T-helper 1 cell treated with Interleukin-12 subunit alpha and Interleukin-12 subunit beta and Interleukin-4 antibody, amounts not matched to agents 30 ng/mL and 1 ng/mL, for 36 hours (primary cell): ENCODE data around the gene NRIP3. TPM values are rescaled to one million over a fixed set of nuclear protein-coding genes. Genes with fewer than 3 reads are reported as not detected.
"Not testable (repeated sequence)": the region's sequence is repeated elsewhere in the genome, so short reads cannot be mapped to it uniquely, and the experiment has no call there.

Experiments used
- intact Hi-C: fragments of 100-400 bp; cut with micrococcal nuclease; formaldehyde crosslinking; loops from one replicate; pipeline ENCODE4 v1.15.1; 2024
- total RNA-seq: library from RNA; stranded (reverse); gene quantifications from 2 replicates; pipeline ENCODE4 v1.2.3, GENCODE V29; 2022

The NRIP3 gene
- total RNA-seq, 1 donor from 2014 or later, result 4.7 TPM

DNA sequence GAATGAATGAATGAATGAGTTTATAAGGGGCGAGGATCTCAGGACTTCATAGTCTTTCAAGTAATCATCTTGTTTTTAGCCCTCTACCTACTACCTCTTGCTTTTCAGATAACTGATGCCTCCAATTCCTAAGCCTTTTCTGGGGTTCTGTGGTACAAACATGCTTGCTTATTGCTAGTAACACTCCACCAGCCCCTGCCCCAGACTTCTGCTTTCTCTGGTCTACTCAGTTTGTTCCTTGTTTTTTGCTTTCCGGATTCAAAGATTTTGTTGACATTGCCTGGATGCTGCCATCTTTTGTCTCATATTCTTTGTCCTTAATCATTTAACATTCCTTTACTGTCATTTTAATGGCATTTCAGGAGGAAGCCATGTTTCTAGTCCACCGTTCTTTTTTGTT lies 30.7 kb downstream of the NRIP3 start:
- intact Hi-C loops, result no loop called here

DNA sequence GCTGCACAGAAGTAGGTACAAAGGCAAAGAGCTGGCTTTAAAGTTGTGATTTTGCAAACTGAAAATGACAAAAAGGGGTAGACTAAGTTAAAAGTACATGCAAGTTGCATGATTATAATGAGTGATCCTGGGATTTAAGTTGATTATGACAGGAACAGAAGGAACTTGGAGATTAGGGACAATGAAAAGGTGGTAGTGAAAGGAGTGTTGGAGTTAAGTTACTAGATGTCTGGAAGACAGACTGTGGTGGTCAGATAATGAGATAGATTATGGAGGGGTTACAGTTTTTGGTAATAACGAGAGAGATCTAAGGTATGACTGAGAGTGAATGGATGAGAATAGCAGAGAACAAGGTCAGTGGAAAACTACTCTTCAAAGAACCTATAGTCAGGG lies 31.9 kb downstream of the NRIP3 start:
- intact Hi-C loops, result no loop called here

DNA sequence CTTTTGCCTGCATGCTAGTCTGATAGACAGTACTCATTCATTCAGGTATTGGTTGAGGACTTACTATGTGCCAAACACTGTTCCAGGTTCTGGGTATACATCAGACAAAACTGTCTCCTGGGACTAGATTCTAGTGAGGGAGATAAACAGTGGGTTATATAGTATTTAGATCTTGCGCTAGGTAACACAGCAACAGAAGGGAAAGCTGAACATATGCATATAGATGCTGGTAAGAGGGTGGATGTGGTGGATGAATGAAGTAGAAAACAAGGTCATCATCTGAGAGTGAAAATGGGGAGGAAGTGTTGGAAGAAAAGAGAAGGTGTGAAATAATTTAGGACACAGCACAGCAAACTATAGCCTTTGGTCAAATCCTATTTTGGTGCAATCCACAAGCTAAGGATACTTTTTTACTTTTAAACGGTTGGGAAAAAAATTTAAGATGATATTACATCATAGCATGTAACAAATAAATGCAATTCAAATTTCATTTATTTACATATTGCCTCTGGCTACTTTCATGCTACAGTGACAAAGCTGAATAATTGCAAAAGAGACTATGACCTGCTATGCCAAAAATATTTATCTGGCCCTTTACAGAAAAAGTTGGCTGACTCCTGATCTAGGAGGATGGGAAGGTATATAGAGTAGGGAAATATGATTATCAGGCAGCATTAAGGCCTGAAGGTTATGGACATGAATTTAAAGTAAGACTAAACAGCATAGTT lies 32.4 kb downstream of the NRIP3 start:
- intact Hi-C loops, result no loop called here

DNA sequence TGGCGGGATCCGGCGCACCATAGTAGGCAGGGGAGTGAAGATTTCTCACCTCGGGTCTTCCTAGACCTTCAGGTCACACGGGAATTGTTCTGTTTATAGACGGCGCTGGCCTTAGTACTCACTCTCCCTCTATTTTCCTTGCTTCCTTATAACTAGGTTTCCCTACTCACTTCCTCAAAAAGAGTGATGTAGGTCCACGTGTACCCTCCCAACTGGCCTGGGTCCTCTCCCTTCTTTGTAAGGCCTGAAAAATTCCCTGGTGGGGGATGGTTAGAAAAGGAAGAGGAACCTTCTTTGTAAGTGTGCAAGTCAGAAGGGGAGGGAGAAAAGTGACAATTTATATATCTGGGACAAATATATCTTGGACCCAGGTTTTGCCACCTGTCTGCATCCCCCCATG lies 36.6 kb downstream of the NRIP3 start:
- intact Hi-C loops, result loop anchor here (2.0 to 10.0 kb wide), 2 partner anchors 1488 to 1574 kb away; partner anchors contain the start of genes AMPD3 and RNF141

DNA sequence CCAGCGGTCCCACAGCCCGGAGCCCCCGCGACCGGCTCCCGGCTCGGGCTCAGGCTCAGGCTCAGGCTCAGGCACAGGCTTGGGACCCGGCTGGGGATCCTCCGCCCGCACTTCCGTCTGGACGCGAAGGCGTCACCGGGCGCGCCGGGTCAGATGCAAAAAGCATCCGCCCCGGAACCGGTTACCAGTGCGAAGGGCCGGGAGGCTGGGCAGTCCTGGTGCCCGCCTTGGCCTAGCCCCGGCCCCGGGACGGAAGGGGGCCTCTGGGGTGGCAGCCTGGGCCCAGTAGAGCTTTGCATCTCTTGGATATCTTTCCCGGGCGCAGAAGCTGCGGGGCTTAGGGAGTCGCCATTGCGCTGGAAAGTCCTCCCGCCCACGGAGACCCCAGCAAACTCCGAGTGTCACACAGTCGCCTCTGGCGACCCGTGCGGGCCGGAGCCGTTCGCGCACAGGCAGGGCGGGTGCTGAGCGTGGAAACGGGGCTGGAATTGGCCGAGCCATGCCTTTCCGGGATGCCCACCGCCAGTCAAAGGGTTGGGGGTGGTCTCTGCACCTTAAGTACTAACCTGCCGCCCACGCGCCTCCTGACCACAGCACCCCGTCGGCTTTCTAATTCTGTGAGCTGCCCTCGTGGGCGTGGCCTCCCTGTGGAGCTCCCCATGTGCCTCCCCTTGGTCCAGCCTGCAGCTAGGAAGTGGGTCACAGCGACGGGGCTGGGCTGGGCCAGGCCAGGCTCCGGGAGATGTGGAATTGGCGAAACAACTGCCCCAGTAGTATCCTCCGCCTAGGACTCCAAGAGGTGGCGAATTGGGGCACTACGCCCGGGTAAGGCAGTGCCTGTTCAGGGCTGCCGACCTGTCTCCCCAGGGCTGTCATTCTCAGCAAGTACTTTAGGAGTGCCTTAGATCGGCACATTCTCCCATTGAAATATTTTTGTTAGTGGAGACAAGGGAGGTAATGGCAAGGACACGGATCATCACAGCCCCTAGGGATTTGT lies 39.2 kb downstream of the NRIP3 start, which contains the start of gene TMEM9B:
Gene TMEM9B (minus strand): TSS at position 119 of the 997 bp plus-strand sequence. CDS start 129 bp downstream, outside the sequence.
- intact Hi-C loops, result loop anchor here (1.0 to 10.0 kb wide), 15 partner anchors 37 to 1490 kb away; partner anchors contain the start of genes ADM, AKIP1, AMPD3 and EIF3F

DNA sequence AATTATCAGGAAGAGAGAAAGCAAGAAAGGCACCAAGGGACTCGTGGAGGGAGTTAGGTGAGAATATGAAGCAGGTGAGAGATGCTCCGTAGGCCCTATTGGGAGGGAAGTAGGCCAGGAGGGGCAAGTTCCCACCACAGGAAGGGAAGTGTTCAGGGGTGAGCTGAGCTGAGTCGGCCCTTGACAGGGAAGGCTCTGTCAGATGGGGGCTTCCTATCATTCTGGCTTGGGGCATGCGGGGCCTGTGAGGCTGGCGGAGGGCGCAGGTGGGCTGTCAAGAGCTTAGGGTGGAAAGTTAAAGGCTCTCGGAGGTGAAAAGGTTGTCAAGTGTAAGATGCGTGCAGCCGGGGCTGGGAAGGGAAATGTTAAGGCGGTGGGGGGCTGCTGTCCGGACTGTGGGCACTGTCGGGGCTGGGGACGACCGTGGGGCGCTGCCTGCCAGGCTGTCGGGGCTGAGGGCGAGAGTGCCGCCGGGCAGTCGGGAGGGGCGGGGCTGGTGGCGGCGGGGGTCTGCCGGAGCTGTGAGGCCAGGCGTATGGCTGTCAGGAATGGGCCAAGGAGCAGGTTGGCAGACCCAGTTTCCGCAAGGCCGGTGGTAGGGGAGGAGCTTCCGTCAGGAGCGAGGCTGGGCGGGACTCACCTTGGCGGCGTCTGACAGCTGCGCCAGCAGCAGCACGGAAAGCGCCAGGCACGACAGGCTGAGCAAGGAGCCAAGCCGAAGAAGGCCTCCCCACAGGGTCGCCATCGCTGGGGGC lies 40.1 kb downstream of the NRIP3 start:
- intact Hi-C loops, result loop anchor here (1.0 to 10.0 kb wide), 15 partner anchors 38 to 1491 kb away; partner anchors contain the start of genes ADM, AKIP1, AMPD3 and EIF3F

DNA sequence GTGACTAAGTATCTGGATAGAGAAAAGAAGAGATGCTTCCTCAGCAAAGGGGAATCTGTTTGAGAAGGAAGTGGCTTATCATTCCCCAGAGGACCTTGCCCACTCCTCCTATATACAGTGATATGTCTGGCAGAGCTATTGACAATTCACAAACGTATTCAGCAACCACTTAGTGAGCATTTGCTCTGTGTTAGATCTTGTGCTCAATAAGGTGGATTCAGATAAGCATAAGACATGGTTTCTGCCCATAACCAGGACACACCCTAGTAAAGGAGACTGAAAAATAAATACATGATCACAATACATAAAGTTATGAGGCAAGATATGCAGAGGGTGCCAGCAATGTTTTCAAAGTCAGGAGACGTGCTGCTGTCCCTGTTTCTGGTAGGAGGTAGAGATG lies 41.0 kb downstream of the NRIP3 start:
- intact Hi-C loops, result loop anchor here (5.0 to 10.0 kb wide), 2 partner anchors 1344 to 1492 kb away; partner anchors contain the start of genes ADM and AMPD3

DNA sequence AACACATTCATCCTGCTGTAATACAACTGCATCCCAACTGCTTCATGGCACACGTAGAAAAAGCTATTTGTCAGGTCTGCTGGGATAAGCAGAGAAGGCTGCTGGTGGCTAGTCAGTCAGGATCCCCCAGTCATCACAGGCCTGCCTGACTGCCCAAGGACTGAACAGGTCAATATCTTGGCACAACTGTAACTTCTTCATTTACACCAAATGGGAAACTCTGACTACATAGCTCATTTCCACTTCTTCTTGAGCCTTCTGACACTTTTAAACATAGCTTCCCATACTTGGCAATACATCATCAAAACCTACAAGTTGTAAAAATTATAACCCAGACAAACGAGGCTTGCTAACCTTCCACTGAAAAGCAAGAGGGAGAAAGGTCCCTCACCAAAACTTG lies 42.4 kb downstream of the NRIP3 start:
- intact Hi-C loops, result loop anchor here (5.0 to 10.0 kb wide), 2 partner anchors 1346 to 1493 kb away; partner anchors contain the start of genes ADM and AMPD3

DNA sequence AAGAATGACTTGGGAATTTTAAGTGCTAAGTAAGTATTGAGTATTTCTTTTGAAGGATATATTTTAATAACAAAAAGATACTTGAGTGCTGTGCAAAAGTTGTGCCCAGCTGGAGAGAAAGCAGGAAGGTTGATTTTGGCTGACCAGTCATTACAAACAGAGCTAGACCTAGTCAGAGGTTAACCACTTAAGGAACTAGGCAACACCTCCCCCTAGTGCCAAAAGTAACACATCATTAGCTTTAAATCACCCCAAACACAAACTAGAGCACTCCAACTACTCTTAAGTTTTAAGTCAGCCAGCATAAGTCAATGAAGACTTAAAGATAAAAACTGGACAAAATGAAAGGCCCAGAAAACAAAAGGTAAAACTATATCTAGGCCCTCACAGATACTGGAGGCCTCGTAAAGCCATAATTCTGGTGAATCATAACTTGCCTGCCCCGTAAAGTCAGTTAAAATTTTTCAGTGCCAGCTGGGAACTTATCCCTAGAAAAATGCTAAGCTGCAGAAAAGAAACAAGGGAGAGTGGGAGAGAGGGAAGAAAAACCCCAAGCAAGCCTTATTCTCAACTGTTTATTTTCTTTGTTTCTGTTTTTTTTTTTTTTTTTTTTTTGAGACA lies 44.1 kb downstream of the NRIP3 start:
- intact Hi-C loops, result loop anchor here (1.0 to 10.0 kb wide), 11 partner anchors 45 to 1495 kb away; partner anchors contain the start of genes ADM and AMPD3

DNA sequence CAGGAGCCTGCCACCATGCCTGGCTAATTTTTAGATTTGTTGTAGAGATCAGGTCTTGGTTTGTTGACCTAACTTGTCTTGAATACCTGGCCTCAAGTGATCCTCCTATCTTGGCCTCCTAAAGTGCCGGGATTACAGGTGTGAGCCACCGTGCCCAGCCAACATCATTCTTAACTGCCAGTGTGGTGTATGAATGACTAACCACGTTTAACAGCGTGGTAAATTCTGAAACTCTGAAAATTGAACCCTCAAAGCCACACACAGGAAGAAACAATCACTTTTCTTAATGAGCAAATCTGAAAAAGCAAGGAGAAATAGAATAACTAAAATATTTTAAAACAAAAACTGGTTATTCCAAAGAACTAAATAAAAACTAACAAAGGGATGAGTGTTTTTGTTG lies 46.9 kb downstream of the NRIP3 start:
- intact Hi-C loops, result loop anchor here (5.0 to 10.0 kb wide), 2 partner anchors 85 to 392 kb away; no protein-coding TSS in a partner anchor

DNA sequence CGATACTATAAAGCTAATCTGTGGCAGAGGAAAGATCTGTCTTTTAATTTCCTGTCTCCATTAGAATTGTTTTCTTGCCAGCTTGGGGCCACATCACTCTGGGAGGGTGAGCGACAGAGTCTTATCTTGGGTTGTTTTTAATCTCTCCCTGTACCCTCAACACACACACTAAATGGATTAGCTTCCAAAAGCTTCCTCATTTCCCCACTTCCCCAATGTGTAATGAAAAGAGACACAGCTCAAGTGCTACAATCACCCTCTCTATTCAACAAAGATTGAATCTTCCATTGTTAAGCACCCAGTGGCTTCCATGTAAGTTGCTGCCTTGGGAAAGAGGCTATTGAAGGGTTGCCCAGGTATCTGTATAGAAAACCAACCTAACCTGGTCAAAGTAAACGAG lies 54.9 kb downstream of the NRIP3 start:
- intact Hi-C loops, result no loop called here

DNA sequence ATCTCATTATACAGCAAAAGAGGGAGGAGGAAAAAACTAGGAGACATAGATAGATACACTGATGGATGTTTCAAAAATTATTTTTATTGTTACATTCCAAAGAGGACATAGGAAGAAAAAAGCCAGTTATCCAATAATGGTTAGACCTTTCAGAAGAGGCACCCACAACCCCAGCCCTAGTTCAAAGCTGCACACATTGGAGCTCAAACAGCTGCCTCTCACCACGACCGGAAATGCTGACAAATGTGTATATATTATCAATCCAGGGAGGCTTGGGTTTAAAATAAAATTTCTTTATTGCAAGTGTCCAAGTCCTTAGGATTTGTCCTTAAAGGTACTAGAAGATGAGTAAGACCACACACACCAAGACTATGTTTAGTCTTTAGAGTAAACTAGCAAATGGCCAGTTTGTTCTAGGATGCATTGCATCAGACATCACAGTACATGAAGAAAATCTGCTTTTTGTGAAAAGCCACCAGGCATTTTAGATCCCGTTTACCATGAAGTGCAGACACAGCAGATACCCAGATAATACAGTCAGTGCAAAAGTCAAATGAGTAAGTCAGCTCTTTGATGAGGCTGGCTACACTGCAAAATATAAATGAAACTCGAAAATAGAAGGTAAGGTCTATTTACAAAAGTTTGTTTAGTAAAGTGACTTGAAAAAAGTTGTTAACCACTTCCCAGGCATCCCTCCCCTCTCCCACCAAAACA lies 56.4 kb downstream of the NRIP3 start:
- intact Hi-C loops, result no loop called here

DNA sequence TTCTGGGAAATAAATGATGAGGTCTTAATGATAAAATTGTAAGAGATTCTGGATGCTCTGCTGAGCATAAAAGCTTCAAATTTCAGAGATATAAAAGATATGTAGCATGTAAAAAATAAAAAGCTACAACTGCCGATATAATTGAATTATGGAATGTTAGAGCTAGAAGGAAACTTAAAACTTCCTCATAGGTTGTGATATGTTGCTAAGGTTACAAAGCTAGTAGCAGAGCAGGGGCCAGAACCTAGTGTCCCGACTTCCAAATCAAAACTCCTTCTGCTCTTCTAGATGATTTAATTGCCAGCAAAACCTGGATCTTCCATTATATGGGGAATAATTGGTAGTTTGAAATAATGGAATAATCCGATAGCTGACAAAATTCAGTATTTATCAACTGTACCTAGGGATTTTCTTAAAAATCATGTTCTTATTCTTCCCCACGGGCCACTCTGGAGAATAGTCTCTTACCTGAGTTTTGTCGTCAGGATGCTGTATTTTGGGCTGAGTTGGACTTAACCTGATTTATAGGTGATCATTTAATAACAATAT lies 61.2 kb downstream of the NRIP3 start, which contains the start of gene ASCL3:
Gene ASCL3 (minus strand): TSS at position 499 of the 549 bp plus-strand sequence. CDS start 4,855 bp downstream, outside the sequence.
- intact Hi-C loops, result no loop called here

DNA sequence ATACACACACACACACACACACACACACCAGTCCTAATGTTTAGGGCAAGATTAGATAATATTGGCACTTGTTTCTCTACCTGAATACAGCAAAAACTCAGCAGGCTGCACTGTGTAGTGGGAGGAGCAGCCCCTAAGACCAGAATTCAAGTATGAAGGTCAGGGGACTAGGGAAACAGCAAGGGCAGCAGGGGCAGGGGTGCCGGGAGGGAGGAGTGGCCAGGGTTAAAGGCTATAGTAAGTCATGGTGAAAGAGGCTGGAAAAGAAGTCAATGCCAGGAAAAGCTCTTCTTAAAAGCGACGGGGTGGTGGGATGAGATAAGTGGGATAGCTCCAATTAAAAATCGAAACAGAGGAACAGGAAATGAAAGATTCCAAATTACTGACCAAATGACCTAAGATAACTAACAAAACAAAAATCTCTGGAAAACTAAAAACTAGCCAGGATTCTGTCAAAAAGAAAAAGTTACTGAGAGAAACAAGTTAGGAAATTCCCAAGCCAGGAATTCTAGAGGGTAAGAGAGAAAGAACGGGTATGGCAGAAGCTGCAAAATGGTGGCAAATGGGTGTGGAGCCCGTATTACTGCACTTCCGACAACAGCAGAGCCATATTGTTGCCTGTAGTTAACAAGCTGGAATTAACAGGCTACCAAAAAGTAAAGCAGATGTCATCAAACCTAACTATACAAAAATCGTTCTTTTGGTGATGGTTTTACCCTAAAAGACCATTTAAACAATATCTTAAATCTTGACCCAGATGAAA lies 62.3 kb downstream of the NRIP3 start:
- intact Hi-C loops, result no loop called here

DNA sequence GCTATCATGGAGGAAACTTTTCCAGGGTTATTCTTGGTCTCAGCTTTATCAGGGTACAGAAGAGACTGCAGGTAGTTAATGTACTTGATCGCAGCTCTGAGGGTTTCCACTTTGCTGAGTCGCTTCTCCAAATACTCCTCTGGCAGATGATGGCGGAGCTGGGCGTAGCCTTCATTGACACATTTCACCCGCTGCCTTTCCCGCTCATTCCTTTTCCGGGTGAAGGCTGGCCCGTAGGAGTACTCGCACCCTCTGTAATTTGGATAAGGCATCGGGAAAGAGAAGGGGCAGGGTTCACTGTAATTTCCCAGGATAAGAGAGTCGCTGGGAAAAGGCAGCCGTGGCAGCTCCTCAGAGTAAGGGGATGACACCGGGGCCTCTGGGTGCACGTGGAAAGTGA lies 66.1 kb downstream of the NRIP3 start:
- intact Hi-C loops, result no loop called here

DNA sequence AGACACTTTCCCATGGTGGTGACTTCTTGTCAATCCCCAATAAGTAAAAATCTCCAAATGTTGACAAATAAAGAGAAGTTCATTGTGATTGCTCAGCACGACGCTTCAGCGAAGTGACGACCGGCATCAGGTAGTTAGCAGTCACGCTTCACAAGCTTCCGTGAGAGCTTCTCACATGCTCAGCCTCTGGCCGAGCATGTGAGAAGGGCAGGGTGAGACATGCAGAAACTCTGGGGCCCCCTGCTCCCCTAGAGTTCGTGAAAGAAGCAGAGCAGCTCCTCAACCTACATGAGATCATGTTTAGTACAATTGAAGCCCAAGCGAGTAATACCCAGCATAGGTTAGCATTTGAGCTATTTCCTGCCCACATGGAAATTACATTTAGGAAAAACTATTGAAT lies 66.6 kb downstream of the NRIP3 start:
- intact Hi-C loops, result no loop called here

DNA sequence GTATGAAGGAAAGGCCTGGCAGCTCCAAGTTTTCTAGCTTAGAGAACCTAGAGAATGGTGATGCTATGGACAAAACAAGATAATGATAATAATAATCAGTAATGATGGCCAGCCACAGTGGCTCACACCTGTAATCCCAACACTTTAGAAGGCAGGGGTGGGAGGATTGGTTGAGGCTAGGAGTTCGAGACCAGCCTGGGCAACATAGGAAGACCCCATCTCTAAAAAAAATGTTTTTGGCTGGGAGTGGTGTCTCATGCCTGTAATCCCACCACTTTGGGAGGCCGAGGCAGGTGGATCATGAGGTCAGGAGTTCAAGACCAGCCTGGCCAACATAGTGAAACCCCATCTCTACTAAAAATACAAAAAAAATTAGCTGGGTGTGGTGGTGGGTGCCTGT lies 68.0 kb downstream of the NRIP3 start:
- intact Hi-C loops, result not testable (repeated sequence)

DNA sequence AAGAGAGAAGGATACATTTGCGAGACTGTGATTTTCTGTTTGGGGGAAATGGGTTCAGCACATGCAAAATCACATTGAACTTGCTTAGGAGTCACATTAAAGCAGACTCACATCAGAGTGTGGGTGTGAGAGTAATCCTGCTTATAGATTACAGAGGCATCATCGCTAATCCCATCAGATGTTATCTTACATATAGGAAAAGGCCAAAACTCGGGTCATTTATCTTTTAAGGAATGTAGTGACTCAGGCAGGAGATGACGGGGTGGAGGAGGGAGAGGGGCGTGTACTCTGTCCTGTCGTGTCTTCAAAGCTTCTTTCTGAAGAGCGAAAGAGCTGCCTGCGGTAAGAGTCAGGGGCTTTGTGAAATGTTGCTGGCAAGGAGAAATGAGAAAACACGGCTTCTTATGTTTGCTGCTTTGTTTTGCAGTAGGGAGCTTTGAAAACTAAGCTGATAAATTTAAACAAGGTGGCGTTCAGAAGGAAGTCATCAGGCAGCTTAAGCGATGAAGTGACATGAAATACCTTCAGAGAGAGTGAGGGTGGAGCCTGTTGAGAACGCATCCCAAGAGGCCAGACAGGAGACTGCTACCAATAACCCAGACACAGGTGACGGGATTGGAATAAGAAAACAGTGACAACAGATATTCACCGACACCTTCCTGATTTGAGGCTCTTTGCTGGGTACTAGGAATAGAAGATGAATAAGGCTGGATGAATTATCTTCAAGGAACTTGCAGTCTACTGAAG lies 68.9 kb downstream of the NRIP3 start:
- intact Hi-C loops, result no loop called here
